ENCODE results near the gene KCNC2.

- no peak for TF ChIP-seq CTCF (IDR thresholded peaks at IDR 0.05; ENCODE audit: low read depth, low read length, poor library complexity, severe bottlenecking)
- no peak for TF ChIP-seq EZH2phosphoT487 (IDR thresholded peaks at IDR 0.05; ENCODE audit: borderline replicate concordance, low read length)
These were observed 107.9 kb downstream of the KCNC2 start for GRCh38 chr12:75101781-75102180.
